HG03521 (cell line): ENCODE measurements around the gene CHPT1.
"Not testable (repeated sequence)": the region's sequence is repeated elsewhere in the genome, so short reads cannot be mapped to it uniquely, and the experiment has no call there.

Experiments used
- ATAC-seq: cut with Tn5 transposase; IDR thresholded peaks from one replicate; pipeline ENCODE4 v1.9.1; 2021; ENCODE audit warnings: mild to moderate bottlenecking, moderate library complexity; ENCODE audit not compliant: unreplicated experiment

Gene CHPT1

GRCh38 chr12:101681627-101682026 is 15.8 kb upstream of the CHPT1 start:
- not testable (repeated sequence) for ATAC-seq

GRCh38 chr12:101685092-101685491 is 12.3 kb upstream of the CHPT1 start:
- ATAC-seq, result no peak

- ATAC-seq, result no peak
Measured at GRCh38 chr12:101686176-101686575, 11.3 kb upstream of the CHPT1 start.

- no peak for ATAC-seq
Measured at GRCh38 chr12:101690544-101691098, 6.8 kb upstream of the CHPT1 start.

- ATAC-seq, result no peak
Measured at GRCh38 chr12:101691503-101692096, 5.8 kb upstream of the CHPT1 start.

GRCh38 chr12:101694297-101694848 is 3.1 kb upstream of the CHPT1 start:
- no peak for ATAC-seq

- ATAC-seq, result no peak
Measured at GRCh38 chr12:101694986-101695385, 2.5 kb upstream of the CHPT1 start.

GRCh38 chr12:101695706-101696105 is 1.7 kb upstream of the CHPT1 start:
- ATAC-seq, result no peak

GRCh38 chr12:101696251-101697196 is 916 bp upstream of the CHPT1 start:
- peak; percentile 6 for ATAC-seq

- peak; percentile 19 for ATAC-seq
Measured at GRCh38 chr12:101697930-101698799, 725 bp downstream of the CHPT1 start.

GRCh38 chr12:101698800-101699347 is 1.4 kb downstream of the CHPT1 start:
- no peak for ATAC-seq

GRCh38 chr12:101700299-101700820 is 2.9 kb downstream of the CHPT1 start:
- ATAC-seq, result no peak

GRCh38 chr12:101703487-101703886 is 6.0 kb downstream of the CHPT1 start:
- ATAC-seq, result no peak

- ATAC-seq, result no peak
Measured at GRCh38 chr12:101706403-101706802, 9.0 kb downstream of the CHPT1 start.

GRCh38 chr12:101707131-101707782 is 9.8 kb downstream of the CHPT1 start:
- no peak for ATAC-seq

GRCh38 chr12:101710288-101710687 is 12.8 kb downstream of the CHPT1 start:
- ATAC-seq, result no peak

GRCh38 chr12:101713059-101713682 is 15.7 kb downstream of the CHPT1 start:
- no peak for ATAC-seq

- no peak for ATAC-seq
Measured at GRCh38 chr12:101713930-101714329, 16.5 kb downstream of the CHPT1 start.

- no peak for ATAC-seq
Measured at GRCh38 chr12:101714877-101715444, 17.5 kb downstream of the CHPT1 start.
